GM23338 (cell line): Measurements from ENCODE around the gene S100A3.

Experiments
- CREB1 ChIP-seq: fragments of 250-450 bp; sonication (Bioruptor Pico); IDR thresholded peaks from 2 replicates; pipeline ENCODE4 v1.5.0; 2020; ENCODE audit warnings: low read depth, mild to moderate bottlenecking, moderate library complexity
- EZH2 ChIP-seq: fragments of 200-600 bp; sonication (generic); IDR thresholded peaks from one replicate; pipeline ENCODE4 v1.8.0; 2017; ENCODE audit warnings: antibody characterized with exemption, mild to moderate bottlenecking, low read depth; ENCODE audit not compliant: unreplicated experiment
- EZH2phosphoT487 ChIP-seq: fragments of 200-600 bp; sonication (generic); IDR thresholded peaks from one replicate; pipeline ENCODE4 v1.8.1; 2018; ENCODE audit warnings: antibody characterized with exemption; ENCODE audit not compliant: unreplicated experiment
- NANOG ChIP-seq: IDR thresholded peaks from 2 replicates; pipeline ENCODE4 v1.6.1; 2016; ENCODE audit warnings: antibody characterized with exemption, borderline replicate concordance
- POLR2AphosphoS5 ChIP-seq: IDR thresholded peaks from 2 replicates; pipeline ENCODE4 v1.6.1; 2016; ENCODE audit warnings: antibody characterized with exemption, low read depth
- REST ChIP-seq: IDR thresholded peaks from one replicate; pipeline ENCODE4 v1.6.1; 2018; ENCODE audit warnings: antibody characterized with exemption; ENCODE audit not compliant: unreplicated experiment
- TF ChIP-seq, protein P1 (sequence below), 2 experiments: fragments of 200-600 bp in 1 of 2; sonication (generic) in 1 of 2; conservative IDR thresholded peaks; 2 replicates each; pipeline versions ENCODE4 v1.5.1 to v1.6.1; 2016 to 2017; ENCODE audit warnings: antibody characterized with exemption in 2 of 2, low read depth in 2 of 2, mild to moderate bottlenecking in 2 of 2, moderate library complexity in 1 of 2
- TF ChIP-seq, protein P2 (sequence below): IDR thresholded peaks from 2 replicates; pipeline ENCODE4 v1.6.1; 2016; ENCODE audit warnings: antibody characterized with exemption
- TF ChIP-seq, protein P3 (sequence below): fragments of 250-450 bp; sonication (Bioruptor Pico); IDR thresholded peaks from 2 replicates; pipeline ENCODE4 v1.5.0; 2020; ENCODE audit warnings: mild to moderate bottlenecking, moderate library complexity

GRCh38 chr1:153560241-153560640 lies 11.2 kb upstream of the S100A3 start:
- TF ChIP-seq, protein P1, sequence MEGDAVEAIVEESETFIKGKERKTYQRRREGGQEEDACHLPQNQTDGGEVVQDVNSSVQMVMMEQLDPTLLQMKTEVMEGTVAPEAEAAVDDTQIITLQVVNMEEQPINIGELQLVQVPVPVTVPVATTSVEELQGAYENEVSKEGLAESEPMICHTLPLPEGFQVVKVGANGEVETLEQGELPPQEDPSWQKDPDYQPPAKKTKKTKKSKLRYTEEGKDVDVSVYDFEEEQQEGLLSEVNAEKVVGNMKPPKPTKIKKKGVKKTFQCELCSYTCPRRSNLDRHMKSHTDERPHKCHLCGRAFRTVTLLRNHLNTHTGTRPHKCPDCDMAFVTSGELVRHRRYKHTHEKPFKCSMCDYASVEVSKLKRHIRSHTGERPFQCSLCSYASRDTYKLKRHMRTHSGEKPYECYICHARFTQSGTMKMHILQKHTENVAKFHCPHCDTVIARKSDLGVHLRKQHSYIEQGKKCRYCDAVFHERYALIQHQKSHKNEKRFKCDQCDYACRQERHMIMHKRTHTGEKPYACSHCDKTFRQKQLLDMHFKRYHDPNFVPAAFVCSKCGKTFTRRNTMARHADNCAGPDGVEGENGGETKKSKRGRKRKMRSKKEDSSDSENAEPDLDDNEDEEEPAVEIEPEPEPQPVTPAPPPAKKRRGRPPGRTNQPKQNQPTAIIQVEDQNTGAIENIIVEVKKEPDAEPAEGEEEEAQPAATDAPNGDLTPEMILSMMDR (conservative IDR thresholded peaks at IDR 0.05; ENCODE audit: low read depth in 2 of 2): no peak
- TF ChIP-seq CREB1 (no peak), POLR2AphosphoS5 (no peak), REST (no peak), NANOG (no peak), EZH2 (no peak), EZH2phosphoT487 (no peak)
- TF ChIP-seq, protein P2, sequence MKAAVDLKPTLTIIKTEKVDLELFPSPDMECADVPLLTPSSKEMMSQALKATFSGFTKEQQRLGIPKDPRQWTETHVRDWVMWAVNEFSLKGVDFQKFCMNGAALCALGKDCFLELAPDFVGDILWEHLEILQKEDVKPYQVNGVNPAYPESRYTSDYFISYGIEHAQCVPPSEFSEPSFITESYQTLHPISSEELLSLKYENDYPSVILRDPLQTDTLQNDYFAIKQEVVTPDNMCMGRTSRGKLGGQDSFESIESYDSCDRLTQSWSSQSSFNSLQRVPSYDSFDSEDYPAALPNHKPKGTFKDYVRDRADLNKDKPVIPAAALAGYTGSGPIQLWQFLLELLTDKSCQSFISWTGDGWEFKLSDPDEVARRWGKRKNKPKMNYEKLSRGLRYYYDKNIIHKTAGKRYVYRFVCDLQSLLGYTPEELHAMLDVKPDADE: no peak
- TF ChIP-seq, protein P3, sequence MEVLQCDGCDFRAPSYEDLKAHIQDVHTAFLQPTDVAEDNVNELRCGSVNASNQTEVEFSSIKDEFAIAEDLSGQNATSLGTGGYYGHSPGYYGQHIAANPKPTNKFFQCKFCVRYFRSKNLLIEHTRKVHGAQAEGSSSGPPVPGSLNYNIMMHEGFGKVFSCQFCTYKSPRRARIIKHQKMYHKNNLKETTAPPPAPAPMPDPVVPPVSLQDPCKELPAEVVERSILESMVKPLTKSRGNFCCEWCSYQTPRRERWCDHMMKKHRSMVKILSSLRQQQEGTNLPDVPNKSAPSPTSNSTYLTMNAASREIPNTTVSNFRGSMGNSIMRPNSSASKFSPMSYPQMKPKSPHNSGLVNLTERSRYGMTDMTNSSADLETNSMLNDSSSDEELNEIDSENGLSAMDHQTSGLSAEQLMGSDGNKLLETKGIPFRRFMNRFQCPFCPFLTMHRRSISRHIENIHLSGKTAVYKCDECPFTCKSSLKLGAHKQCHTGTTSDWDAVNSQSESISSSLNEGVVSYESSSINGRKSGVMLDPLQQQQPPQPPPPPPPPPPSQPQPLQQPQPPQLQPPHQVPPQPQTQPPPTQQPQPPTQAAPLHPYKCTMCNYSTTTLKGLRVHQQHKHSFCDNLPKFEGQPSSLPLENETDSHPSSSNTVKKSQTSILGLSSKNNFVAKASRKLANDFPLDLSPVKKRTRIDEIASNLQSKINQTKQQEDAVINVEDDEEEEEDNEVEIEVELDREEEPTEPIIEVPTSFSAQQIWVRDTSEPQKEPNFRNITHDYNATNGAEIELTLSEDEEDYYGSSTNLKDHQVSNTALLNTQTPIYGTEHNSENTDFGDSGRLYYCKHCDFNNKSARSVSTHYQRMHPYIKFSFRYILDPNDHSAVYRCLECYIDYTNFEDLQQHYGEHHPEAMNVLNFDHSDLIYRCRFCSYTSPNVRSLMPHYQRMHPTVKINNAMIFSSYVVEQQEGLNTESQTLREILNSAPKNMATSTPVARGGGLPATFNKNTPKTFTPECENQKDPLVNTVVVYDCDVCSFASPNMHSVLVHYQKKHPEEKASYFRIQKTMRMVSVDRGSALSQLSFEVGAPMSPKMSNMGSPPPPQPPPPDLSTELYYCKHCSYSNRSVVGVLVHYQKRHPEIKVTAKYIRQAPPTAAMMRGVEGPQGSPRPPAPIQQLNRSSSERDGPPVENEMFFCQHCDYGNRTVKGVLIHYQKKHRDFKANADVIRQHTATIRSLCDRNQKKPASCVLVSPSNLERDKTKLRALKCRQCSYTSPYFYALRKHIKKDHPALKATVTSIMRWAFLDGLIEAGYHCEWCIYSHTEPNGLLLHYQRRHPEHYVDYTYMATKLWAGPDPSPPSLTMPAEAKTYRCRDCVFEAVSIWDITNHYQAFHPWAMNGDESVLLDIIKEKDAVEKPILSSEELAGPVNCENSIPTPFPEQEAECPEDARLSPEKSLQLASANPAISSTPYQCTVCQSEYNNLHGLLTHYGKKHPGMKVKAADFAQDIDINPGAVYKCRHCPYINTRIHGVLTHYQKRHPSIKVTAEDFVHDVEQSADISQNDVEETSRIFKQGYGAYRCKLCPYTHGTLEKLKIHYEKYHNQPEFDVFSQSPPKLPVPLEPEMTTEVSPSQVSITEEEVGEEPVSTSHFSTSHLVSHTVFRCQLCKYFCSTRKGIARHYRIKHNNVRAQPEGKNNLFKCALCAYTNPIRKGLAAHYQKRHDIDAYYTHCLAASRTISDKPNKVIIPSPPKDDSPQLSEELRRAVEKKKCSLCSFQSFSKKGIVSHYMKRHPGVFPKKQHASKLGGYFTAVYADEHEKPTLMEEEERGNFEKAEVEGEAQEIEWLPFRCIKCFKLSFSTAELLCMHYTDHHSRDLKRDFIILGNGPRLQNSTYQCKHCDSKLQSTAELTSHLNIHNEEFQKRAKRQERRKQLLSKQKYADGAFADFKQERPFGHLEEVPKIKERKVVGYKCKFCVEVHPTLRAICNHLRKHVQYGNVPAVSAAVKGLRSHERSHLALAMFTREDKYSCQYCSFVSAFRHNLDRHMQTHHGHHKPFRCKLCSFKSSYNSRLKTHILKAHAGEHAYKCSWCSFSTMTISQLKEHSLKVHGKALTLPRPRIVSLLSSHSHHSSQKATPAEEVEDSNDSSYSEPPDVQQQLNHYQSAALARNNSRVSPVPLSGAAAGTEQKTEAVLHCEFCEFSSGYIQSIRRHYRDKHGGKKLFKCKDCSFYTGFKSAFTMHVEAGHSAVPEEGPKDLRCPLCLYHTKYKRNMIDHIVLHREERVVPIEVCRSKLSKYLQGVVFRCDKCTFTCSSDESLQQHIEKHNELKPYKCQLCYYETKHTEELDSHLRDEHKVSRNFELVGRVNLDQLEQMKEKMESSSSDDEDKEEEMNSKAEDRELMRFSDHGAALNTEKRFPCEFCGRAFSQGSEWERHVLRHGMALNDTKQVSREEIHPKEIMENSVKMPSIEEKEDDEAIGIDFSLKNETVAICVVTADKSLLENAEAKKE: no peak
